Lower lobe of right lung (tissue), 2 donors: Measurements from ENCODE around the gene TBC1D4. TPM values are rescaled to one million over a fixed set of nuclear protein-coding genes. Genes with fewer than 3 reads are reported as not detected.

Experiments
- ATAC-seq, 2 donors: fragments of 200-7000 bp; cut with Tn5 transposase; one replicate each; pipeline ENCODE4 v1.9.1; 2020 to 2022; ENCODE audit warnings: mild to moderate bottlenecking in 2 of 2, moderate library complexity in 2 of 2
- DNase-seq: peaks from one replicate; pipeline ENCODE4 v3.0.0-alpha.2; 2020
- H3K27ac ChIP-seq: fragments of 200-600 bp; one replicate; pipeline ENCODE4 v1.8.0; 2022
- H3K27me3 ChIP-seq: fragments of 200-600 bp; one replicate; pipeline ENCODE4 v1.8.0; 2022; ENCODE audit warnings: low read depth
- H3K36me3 ChIP-seq: fragments of 200-600 bp; one replicate; pipeline ENCODE4 v1.8.0; 2022; ENCODE audit warnings: mild to moderate bottlenecking
- H3K4me1 ChIP-seq: fragments of 200-600 bp; one replicate; pipeline ENCODE4 v1.8.0; 2022
- H3K4me3 ChIP-seq: fragments of 200-600 bp; one replicate; pipeline ENCODE4 v1.8.0; 2022; ENCODE audit warnings: mild to moderate bottlenecking
- H3K9me3 ChIP-seq: fragments of 200-600 bp; one replicate; pipeline ENCODE4 v1.8.0; 2022
- intact Hi-C: fragments of 100-400 bp; cut with DNase I; formaldehyde crosslinking; loops from one replicate; pipeline ENCODE4 v1.11.0; 2022
- total RNA-seq: library from RNA; stranded (reverse); fragmentation: NEBNext Ultra II Directional; extraction: Animal tissue kit (Norgen Biotek cat#: 25700); gene quantifications from one replicate; pipeline ENCODE4 v1.2.1, GENCODE V29; 2021
- TF ChIP-seq, protein P1 (sequence below): fragments of 200-600 bp; IDR thresholded peaks from one replicate; pipeline ENCODE4 v1.8.0; 2022; ENCODE audit warnings: antibody characterized with exemption, mild to moderate bottlenecking
- donor health status: DM: no; HTN: yes; CAD: no; lungs with severe emphysema.

The TBC1D4 gene
- total RNA-seq, 1 donor from 2014 or later = 30.4 TPM

DNA sequence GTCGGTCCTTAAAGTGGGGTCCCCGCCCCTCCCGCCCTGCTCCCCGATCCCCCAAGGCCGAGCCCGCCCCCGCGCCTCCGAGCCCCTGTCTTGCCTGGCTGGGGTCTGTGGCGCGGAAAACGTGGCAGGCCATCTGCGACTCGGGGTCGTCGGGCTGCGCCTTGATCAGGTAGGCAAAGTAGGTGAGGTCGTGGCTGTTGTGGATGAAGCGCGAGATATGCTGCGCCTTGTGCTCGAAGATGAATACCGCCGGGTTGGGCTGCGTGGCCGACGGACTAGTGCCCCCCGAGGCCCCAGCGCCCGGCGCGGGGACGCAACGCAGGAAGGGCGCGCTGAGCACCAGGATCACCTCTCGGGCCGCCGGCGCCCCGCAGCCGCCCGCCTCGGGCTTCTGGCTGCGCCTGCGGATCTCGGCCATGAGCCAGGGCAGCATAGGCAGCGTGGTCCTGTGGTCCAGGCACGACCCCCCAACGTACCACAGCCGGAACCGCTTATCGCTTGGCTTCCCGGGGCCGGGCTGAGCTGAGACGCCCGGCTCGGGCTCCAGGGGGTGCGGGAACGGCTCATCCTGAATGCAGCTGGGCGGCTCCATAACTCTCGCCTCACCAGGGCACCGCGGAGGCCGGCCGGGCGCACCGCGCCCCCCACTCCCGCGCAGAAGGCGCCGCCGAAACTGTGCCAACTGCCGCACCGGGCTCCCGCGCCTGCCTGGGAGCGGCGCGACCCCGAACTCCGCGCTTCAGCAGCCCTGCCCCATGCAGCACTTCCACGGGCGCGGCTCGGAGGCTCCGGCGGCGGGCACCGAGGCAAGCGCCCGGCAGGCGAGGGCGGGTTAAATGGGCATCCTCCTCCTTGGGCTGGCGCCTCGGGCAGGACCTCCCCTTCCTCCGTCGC is 546 bp downstream of the TBC1D4 start:
- TF ChIP-seq, protein P1, sequence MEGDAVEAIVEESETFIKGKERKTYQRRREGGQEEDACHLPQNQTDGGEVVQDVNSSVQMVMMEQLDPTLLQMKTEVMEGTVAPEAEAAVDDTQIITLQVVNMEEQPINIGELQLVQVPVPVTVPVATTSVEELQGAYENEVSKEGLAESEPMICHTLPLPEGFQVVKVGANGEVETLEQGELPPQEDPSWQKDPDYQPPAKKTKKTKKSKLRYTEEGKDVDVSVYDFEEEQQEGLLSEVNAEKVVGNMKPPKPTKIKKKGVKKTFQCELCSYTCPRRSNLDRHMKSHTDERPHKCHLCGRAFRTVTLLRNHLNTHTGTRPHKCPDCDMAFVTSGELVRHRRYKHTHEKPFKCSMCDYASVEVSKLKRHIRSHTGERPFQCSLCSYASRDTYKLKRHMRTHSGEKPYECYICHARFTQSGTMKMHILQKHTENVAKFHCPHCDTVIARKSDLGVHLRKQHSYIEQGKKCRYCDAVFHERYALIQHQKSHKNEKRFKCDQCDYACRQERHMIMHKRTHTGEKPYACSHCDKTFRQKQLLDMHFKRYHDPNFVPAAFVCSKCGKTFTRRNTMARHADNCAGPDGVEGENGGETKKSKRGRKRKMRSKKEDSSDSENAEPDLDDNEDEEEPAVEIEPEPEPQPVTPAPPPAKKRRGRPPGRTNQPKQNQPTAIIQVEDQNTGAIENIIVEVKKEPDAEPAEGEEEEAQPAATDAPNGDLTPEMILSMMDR = no peak
- peak overlapping the region; percentile 88 for H3K4me3 ChIP-seq
- ATAC-seq = peak; percentile 65 to 66
- intact Hi-C loops = no loop called here
- H3K36me3 ChIP-seq = no peaks in the 10 kb centered on the region
- no peaks in the 10 kb centered on the region for H3K27me3 ChIP-seq
- peaks cover 25% of the 10 kb centered on the region for H3K4me1 ChIP-seq
- peak overlapping the region; percentile 74 for H3K27ac ChIP-seq
- peak; percentile 58 for DNase-seq
- H3K9me3 ChIP-seq = no peaks in the 10 kb centered on the region

DNA sequence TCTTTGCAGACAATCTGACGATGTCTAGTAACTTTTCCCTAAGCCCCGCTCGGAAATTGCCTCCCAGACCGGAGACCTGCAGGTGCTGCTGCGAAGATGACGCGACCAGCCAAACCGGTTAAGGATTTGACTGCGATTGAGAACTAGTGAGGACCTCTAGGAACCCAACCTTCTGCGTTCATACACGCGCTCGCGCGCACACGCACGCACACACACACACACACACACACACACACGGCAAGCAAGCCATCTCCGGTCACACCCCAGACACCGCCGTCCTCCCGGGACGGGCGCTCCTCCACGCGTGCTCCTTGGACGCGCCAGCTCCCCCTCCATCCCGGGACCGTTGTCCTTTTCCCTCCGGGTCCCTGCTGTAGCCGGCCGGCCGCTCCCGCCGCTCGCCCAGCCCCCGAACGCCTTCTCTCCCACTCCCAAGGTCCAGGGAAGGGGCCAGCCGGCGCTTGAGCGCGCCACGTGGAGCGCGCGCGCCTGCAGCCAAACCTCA is 1.2 kb downstream of the TBC1D4 start:
- H3K36me3 ChIP-seq = no peaks in the 10 kb centered on the region
- peak; percentile 79 for DNase-seq
- peaks cover 25% of the 10 kb centered on the region for H3K4me1 ChIP-seq
- H3K9me3 ChIP-seq = no peaks in the 10 kb centered on the region
- TF ChIP-seq, protein P1 = no peak
- peak overlapping the region; percentile 88 for H3K4me3 ChIP-seq
- H3K27ac ChIP-seq = peak overlapping the region; percentile 74
- ATAC-seq = peak; percentile 52 to 69
- H3K27me3 ChIP-seq = no peaks in the 10 kb centered on the region
- intact Hi-C loops = no loop called here

DNA sequence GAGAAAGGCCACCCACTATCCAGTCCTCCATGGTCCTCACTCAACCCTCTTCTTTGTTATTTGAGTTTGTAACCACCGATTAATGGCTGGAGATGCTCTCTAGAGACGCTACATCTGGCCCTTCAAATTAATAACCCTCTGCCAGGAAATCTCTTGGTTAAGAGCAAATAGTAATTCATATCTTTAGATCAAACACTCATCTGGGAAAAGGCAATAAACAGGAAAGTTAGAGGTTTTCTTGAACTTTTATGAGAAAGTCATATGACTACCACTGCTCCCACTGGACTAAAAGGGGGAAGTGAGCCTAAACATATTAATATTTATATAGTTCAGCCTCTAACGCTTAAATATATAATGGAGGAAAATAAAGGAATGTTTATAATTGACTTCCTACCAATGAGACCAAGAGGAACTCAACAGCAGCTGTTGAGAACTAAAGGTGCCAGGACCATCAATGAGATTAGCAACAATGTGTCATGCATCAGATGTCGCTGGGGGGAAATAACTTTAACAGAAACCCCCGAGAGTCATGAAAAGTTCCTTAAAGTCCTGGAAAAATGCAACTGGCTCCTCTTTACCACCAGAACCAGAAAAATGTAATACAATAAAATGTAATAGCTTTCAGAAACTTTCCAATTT is 2.7 kb downstream of the TBC1D4 start:
- no peak for ATAC-seq
- Histone ChIP-seq H3K27ac (no peak overlapping the region), H3K27me3 (no peaks in the 10 kb centered on the region), H3K4me1 (peaks cover 25% of the 10 kb centered on the region), H3K36me3 (no peaks in the 10 kb centered on the region), H3K4me3 (peak overlapping the region; percentile 88), H3K9me3 (no peaks in the 10 kb centered on the region)
- DNase-seq = no peak
- TF ChIP-seq, protein P1 = no peak
- intact Hi-C loops = loop anchor here (10.0 kb wide), 1 partner anchor 104 kb away; no protein-coding TSS in a partner anchor

DNA sequence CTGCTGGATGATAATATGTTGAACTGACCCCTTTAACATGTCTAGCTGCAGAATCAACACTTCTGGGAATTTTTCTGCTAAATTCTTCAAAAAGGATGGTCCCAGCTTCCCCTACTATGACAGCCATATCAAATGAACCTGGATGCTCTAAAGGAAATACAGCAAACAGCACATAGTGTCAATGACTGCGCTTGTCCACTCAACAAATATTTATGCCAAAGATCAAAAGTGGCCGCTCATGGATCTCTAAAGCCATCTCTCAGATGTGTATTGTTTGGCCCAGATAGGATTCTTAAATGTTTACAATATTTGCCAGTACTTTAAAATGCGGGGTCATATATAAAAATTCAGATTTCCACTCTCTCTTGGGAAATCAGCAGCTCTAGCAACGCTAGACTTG is 3.3 kb downstream of the TBC1D4 start:
- Histone ChIP-seq H3K4me1 (peaks cover 25% of the 10 kb centered on the region), H3K9me3 (no peaks in the 10 kb centered on the region), H3K36me3 (no peaks in the 10 kb centered on the region), H3K4me3 (no peak overlapping the region), H3K27me3 (no peaks in the 10 kb centered on the region), H3K27ac (no peak overlapping the region)
- intact Hi-C loops = loop anchor here (10.0 kb wide), 1 partner anchor 104 kb away; no protein-coding TSS in a partner anchor
- DNase-seq = no peak
- TF ChIP-seq, protein P1 = no peak
- ATAC-seq = no peak

DNA sequence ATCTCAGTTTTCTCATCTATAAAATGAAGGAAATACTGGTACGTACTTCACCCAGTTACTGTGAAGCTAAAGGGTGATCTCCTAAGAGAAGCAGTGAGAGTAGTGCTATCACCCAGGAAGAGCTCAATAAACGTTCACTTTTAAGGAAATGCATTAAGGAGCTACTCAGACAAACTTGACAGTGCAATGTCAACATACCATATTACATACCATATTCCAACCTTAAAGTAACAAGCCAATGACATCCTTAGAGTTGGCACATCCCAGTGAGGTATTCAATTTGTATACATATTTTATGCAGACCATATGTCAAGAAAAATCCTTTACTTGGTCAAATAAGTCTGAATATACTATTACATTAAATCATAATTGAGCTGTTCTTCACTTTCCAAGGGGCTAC is 7.0 kb downstream of the TBC1D4 start:
- H3K27me3 ChIP-seq = no peaks in the 10 kb centered on the region
- no peak for DNase-seq
- no peaks in the 10 kb centered on the region for H3K36me3 ChIP-seq
- no peaks in the 10 kb centered on the region for H3K9me3 ChIP-seq
- intact Hi-C loops = loop anchor here (10.0 kb wide), 1 partner anchor 100 kb away; no protein-coding TSS in a partner anchor
- ATAC-seq = no peak
- H3K4me1 ChIP-seq = peaks cover 13% of the 10 kb centered on the region
- no peak overlapping the region for H3K4me3 ChIP-seq
- H3K27ac ChIP-seq = no peak overlapping the region
- TF ChIP-seq, protein P1 = no peak
